Natural killer cell (primary cell): Measurements from ENCODE around the gene RSBN1. TPM values are rescaled to one million over a fixed set of nuclear protein-coding genes. Genes with fewer than 3 reads are reported as not detected.

Experiments
- ATAC-seq, 3 donors: fragments of 150-1000 bp in 2 of 3; fragments of 200-7000 bp in 1 of 3; cut with Tn5 transposase; 1 replicate in 1 of 3; 2 replicates in 2 of 3; pipeline ENCODE4 v1.10.0; 2021; ENCODE audit warnings: mild to moderate bottlenecking in 2 of 3, moderate library complexity in 2 of 3
- DNase-seq, 2 donors: peaks; one replicate each; pipeline versions ENCODE4 v3.0.0 to v3.0.0-alpha.2; 2013 to 2021; ENCODE audit warnings: mixed read lengths in 1 of 2
- H3K27ac ChIP-seq: one replicate; pipeline ENCODE4 v1.5.1; 2013; ENCODE audit warnings: mild to moderate bottlenecking, low read length
- H3K27me3 ChIP-seq: one replicate; pipeline ENCODE4 v1.6.1; 2013; ENCODE audit warnings: low read length; ENCODE audit not compliant: control insufficient read depth, insufficient read depth
- H3K36me3 ChIP-seq: one replicate; pipeline ENCODE4 v1.6.1; 2013; ENCODE audit warnings: low read length; ENCODE audit not compliant: control insufficient read depth, insufficient read depth
- H3K4me1 ChIP-seq: one replicate; pipeline ENCODE4 v1.6.1; 2013; ENCODE audit warnings: low read length; ENCODE audit not compliant: control insufficient read depth, insufficient read depth
- H3K4me3 ChIP-seq: one replicate; pipeline ENCODE4 v1.5.1; 2013; ENCODE audit warnings: low read length
- H3K9me3 ChIP-seq: one replicate; pipeline ENCODE4 v1.6.1; 2013; ENCODE audit warnings: low read length; ENCODE audit not compliant: control insufficient read depth, insufficient read depth
- H3K27ac Mint-ChIP-seq, 2 donors: one replicate each; pipeline ENCODE4 v1.8.0; 2022; ENCODE audit warnings: mild to moderate bottlenecking in 2 of 2, mixed read lengths in 2 of 2, moderate library complexity in 1 of 2
- H3K27me3 Mint-ChIP-seq, 2 donors: one replicate each; pipeline ENCODE4 v1.8.0; 2022; ENCODE audit warnings: low read depth in 2 of 2, mixed read lengths in 2 of 2
- H3K36me3 Mint-ChIP-seq: one replicate; pipeline ENCODE4 v1.8.0; 2022; ENCODE audit warnings: mixed read lengths
- H3K4me1 Mint-ChIP-seq, 2 donors: one replicate each; pipeline ENCODE4 v1.8.0; 2022; ENCODE audit warnings: mixed read lengths in 2 of 2
- H3K4me3 Mint-ChIP-seq: one replicate; pipeline ENCODE4 v1.8.0; 2022; ENCODE audit warnings: mild to moderate bottlenecking, moderate library complexity, mixed read lengths
- H3K9me3 Mint-ChIP-seq, 2 donors: one replicate each; pipeline ENCODE4 v1.8.0; 2022; ENCODE audit warnings: mixed read lengths in 2 of 2
- CTCF ChIP-seq: fragments of 200-600 bp; IDR thresholded peaks from one replicate; pipeline ENCODE4 v1.8.0; 2022; ENCODE audit warnings: antibody characterized with exemption
- WGBS: methylation state at CpG from one replicate; pipeline ENCODE4 v1.1.7; 2013; ENCODE audit warnings: missing lambda C conversion rate; ENCODE audit not compliant: insufficient coverage; 5-methylcytosine and 5-hydroxymethylcytosine counted together
- intact Hi-C: fragments of 100-400 bp; cut with micrococcal nuclease; formaldehyde crosslinking; loops from one replicate; pipeline ENCODE4 v1.14.2; 2022
- total RNA-seq, 4 donors: library from RNA; stranded (reverse); fragments of 120-200 nt in 1 of 4; gene quantifications; one replicate each; pipeline versions ENCODE4 v1.2.3 to v1.2.4, GENCODE V29; 2013 to 2022

RSBN1 gene
- total RNA-seq, 3 donors from 2014 or later (not counting 1 experiment from before 2014, with no cell fraction given) = 30.1 to 37.9 (median 36.5) TPM

GRCh38 chr1:113813218-113813617 lies 942 bp upstream of the RSBN1 start:
- no peaks in the 10 kb centered on the region for H3K27me3 Mint-ChIP-seq
- no peaks in the 10 kb centered on the region for H3K36me3 Mint-ChIP-seq
- peaks cover 32 to 34% of the 10 kb centered on the region in 2 donors for H3K4me1 Mint-ChIP-seq
- H3K36me3 ChIP-seq = peaks cover 24% of the 10 kb centered on the region
- H3K9me3 ChIP-seq = no peaks in the 10 kb centered on the region
- peak overlapping the region; percentile 95 for H3K27ac Mint-ChIP-seq
- no peaks in the 10 kb centered on the region for H3K27me3 ChIP-seq
- intact Hi-C loops = loop anchor here (2.0 kb wide), 1 partner anchor 944 kb away; the partner anchor contains the start of gene CSDE1
- no peak overlapping the region for H3K4me3 ChIP-seq
- TF ChIP-seq CTCF = no peak
- H3K27ac ChIP-seq = peak overlapping the region; percentile 97
- H3K4me1 ChIP-seq = peaks cover 8% of the 10 kb centered on the region
- WGBS = 95% methylated on average over 15 of the region's 15 CpGs
- H3K4me3 Mint-ChIP-seq = peak overlapping the region; percentile 17
- ATAC-seq = no peak
- DNase-seq = no peak
- no peaks in the 10 kb centered on the region for H3K9me3 Mint-ChIP-seq

- 21% methylated on average over 10 of the region's 13 CpGs for WGBS
- H3K27ac Mint-ChIP-seq = peak overlapping the region; percentile 95
Observed at GRCh38 chr1:113812661-113813135, 422 bp upstream of the RSBN1 start.

GRCh38 chr1:113811156-113811887 lies 954 bp downstream of the RSBN1 start:
- H3K9me3 Mint-ChIP-seq = no peaks in the 10 kb centered on the region
- ATAC-seq (no peak), DNase-seq (peak in 1 of 2 donors; percentile 24)
- Histone ChIP-seq H3K27me3 (no peaks in the 10 kb centered on the region), H3K27ac (peak overlapping the region; percentile 97), H3K36me3 (peaks cover 16% of the 10 kb centered on the region), H3K4me3 (peak overlapping the region; percentile 85), H3K9me3 (no peaks in the 10 kb centered on the region), H3K4me1 (peaks cover 8% of the 10 kb centered on the region)
- peak overlapping the region; percentile 95 for H3K27ac Mint-ChIP-seq
- H3K27me3 Mint-ChIP-seq = no peaks in the 10 kb centered on the region
- peaks cover 39 to 40% of the 10 kb centered on the region in 2 donors for H3K4me1 Mint-ChIP-seq
- H3K4me3 Mint-ChIP-seq = peak overlapping the region; percentile 98
- H3K36me3 Mint-ChIP-seq = no peaks in the 10 kb centered on the region
- under 1% methylated on average over 29 of the region's 29 CpGs for WGBS
- intact Hi-C loops = no loop called here
- TF ChIP-seq CTCF = no peak

More at GRCh38 chr1:113812661-113813135, 422 bp upstream of the RSBN1 start:
- ATAC-seq = peak in 2 of 3 donors; percentile 6 to 9
- Histone ChIP-seq H3K27me3 (no peaks in the 10 kb centered on the region), H3K36me3 (peaks cover 24% of the 10 kb centered on the region), H3K4me1 (peaks cover 8% of the 10 kb centered on the region), H3K27ac (peak overlapping the region; percentile 97), H3K4me3 (peak overlapping the region; percentile 85), H3K9me3 (no peaks in the 10 kb centered on the region)
- Mint-ChIP-seq H3K27me3 (no peaks in the 10 kb centered on the region), H3K9me3 (no peaks in the 10 kb centered on the region), H3K36me3 (no peaks in the 10 kb centered on the region), H3K4me3 (peak overlapping the region; percentile 98), H3K4me1 (peaks cover 33 to 35% of the 10 kb centered on the region in 2 donors)
- intact Hi-C loops = loop anchor here (1.0 to 2.0 kb wide), 6 partner anchors 29 to 944 kb away; partner anchors contain the start of genes AP4B1, CSDE1, PHTF1 and PTPN22
- TF ChIP-seq CTCF = no peak
- peak in 1 of 2 donors; percentile 68 for DNase-seq
